ENCODE results near the gene PAIP2.
"Not testable (repeated sequence)": the region's sequence is repeated elsewhere in the genome, so short reads cannot be mapped to it uniquely, and the experiment has no call there.

The PAIP2 gene

DNA sequence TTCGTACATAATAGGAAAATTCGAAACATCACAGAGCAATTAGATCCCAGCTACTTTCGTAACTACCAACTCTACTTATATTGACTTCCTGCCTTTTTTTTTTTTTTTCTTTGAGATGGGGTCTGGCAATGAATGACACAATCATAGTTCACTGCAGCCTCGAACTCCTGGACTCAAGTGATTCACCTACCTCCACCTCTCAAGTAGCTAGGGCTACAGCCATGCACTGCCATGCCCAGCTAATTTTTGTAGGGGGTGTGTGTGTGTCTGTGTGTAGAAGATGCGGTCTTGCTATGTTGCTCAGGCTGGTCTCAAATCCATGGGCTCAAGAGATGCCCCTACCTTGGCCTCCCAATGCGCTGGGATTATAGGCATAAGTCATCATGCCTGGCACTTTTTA lies 5.8 kb upstream of the PAIP2 start:
- no peak for DNase-seq

DNA sequence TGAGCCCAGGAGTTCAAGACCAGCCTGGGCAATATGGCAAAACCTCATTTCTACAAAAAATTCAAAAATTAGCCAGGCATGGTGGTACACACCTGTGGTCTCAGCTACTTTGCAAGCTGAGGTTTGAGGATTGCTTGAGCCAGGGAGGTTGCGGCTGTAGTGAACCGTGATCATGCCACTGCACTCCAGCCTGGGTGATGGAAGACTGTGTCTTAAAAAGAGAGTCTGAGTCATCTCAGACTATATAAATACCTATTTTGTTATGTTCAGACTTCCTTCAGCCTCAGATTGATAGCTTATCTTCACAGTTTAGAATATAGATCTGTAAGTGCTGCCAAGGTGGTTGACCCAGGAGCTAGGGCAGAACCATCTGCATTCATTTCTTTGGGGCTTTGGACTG lies 1.6 kb upstream of the PAIP2 start:
- DNase-seq = no peak

GRCh38 chr5:139341187-139341688 lies 416 bp upstream of the PAIP2 start:
- DNase-seq = no peak

- DNase-seq = no peak
Observed at GRCh38 chr5:139342423-139342723, 719 bp downstream of the PAIP2 start.

- no peak for DNase-seq
Observed at GRCh38 chr5:139343476-139343875, 1.8 kb downstream of the PAIP2 start.

DNA sequence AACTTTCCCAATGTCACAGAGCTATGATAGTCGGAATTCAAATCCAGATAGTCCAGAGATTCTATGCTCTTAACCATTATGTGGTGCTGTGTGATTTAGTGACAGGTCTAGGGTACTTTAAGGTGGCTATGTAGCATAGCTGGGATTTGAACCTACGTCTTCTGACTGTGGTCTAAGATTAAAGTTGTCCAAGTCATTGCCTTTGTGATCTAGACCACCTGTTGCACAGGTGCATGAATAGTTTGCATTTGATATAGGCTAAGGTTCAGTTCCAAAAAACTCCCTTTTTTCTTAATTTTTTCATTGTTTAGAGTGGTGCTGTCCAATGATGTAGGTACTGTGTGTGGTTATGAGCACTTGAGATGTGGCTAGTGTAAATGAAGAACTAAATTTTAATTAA lies 2.5 kb downstream of the PAIP2 start:
- DNase-seq = no peak

- DNase-seq = not testable (repeated sequence)
Observed at GRCh38 chr5:139345442-139345841, 3.8 kb downstream of the PAIP2 start.

- not testable (repeated sequence) for DNase-seq
Observed at GRCh38 chr5:139347863-139348262, 6.2 kb downstream of the PAIP2 start.

- no peak for DNase-seq
Observed at GRCh38 chr5:139354186-139354585, 12.5 kb downstream of the PAIP2 start.

DNA sequence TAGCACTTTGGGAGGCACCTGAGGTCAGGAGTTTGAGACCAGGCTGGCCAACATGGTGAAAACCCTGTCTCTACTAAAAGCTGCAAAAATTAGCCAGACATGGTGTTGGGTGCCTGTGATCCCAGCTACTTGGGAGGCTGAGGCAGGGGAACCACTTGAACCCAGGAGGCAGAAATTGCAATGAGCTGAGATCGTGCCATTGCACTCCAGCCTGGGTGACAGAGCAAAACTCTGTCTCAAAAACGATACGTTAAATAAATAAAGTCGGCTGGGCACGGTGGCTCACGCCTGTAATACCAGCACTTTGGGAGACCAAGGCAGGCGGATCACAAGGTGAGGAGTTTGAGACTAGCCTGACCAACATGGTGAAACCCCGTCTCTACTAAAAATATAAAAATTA lies 14.2 kb downstream of the PAIP2 start:
- DNase-seq = not testable (repeated sequence)

DNA sequence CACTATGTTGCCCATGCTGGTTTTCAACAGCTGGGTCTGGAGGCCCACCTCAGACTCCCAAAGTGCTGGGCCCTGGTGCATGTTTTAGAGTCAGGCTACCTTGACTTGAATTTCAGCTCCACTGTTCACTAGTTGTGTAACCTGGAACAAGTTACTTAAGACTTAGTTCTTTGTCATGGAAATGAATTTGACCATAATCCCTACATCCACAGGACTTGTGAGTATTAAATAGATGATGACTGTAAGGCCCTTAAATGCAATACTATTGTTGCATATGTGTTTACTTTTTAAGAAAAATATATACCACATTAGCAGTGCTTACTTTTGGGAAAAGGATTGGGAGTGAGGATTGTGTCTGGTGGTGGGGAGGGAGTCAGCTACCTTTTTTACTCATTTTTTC lies 16.4 kb downstream of the PAIP2 start:
- no peak for DNase-seq

GRCh38 chr5:139360384-139360783 lies 18.7 kb downstream of the PAIP2 start:
- no peak for DNase-seq

DNA sequence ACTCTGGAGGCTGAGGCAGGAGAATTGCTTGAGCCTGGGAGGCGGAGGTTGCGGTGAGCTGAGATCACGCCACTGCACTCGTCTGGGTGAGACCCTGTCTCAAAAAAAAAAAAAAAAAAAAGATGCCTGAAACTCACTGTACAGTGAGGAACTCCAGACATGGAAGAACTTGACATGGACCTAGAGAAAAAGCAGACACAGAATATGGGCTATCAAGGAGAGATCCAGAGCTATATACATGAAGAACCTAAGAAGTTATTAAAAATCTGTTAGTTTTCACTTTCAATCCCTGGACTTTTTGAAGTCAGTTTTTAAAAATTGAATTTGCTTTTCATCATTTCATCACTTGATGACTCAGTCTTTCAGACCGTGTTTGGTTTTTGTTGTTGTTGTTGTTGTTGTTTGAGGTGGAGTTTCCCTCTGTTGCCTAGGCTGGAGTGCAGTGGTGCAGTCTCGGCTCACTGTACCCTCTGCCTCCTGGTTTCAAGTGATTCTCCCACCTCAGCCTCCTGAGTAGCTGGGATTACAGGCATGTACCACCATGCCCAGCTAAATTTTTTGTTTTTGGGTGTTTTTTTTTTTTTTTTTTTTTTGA lies 20.3 kb downstream of the PAIP2 start:
- DNase-seq = no peak

GRCh38 chr5:139363937-139364336 lies 22.3 kb downstream of the PAIP2 start:
- no peak for DNase-seq

DNA sequence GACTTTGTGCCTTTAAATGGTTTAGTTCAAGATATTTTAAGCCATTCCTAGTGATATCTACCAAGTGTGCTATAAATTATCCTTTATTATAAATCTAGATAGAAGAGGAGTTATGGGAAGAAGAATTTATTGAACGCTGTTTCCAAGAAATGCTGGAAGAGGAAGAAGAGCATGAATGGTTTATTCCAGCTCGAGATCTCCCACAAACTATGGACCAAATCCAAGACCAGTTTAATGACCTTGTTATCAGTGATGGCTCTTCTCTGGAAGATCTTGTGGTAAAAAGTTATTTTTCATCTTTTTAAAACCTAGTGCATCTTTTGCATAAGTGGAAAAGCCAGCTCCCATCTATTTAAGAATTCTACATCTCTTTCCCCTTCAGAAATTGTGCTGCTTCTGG lies 22.8 kb downstream of the PAIP2 start:
- DNase-seq = no peak

DNA sequence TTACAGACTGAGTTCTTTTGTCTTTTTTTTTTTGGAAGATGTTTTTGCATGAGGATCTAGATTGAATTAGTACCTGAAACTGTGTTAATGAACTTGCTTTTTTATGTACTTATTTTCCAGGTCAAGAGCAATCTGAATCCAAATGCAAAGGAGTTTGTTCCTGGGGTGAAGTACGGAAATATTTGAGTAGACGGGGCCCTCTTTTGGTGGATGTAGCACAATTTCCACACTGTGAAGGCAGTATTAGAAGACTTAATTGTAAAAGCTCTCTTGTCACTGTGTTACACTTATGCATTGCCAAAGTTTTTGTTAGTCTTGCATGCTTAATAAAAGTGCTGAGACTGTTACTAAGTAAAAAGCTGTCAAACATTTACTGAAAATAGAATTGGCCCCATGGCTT lies 27.0 kb downstream of the PAIP2 start:
- DNase-seq = no peak

GRCh38 chr5:139369181-139369580 lies 27.5 kb downstream of the PAIP2 start:
- no peak for DNase-seq

GRCh38 chr5:139371482-139372435 lies 30.1 kb downstream of the PAIP2 start:
- DNase-seq = no peak

DNA sequence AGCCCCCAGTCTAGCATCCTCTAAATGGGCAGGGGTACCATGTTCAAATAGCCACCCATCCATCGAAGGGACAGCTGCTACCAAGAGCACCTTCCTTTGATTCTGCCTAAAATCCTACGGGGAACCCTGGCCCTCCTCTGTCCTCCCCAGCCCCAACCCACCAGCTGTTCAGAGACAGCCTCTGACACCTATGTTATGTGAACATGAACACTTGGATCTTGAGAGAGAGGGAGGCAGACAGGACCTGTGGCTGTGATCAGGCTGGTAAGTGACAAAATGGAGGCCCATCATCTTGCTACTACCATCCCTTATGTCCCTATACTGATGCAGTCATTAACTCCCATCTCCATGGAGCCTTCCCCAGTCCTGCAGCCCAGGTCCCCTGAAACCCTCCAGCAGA lies 33.3 kb downstream of the PAIP2 start:
- no peak for DNase-seq

DNA sequence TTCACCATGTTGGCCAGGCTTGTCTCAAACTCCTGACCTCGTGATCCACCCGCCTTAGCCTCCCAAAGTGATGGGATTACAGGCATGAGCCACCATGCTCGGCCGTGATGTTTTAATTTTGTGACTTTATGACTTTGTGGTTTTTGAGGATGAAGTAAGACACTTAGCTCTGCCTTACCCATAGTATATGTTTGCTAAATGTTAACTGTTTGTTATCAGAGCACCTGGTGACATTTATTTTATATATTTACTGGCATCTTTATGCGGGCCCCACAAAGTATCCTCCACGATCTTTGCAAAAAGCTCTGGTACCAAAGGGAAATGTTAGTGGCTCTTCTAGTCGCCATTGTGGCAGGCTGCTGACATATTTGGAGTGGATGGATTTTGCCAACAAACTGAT lies 34.7 kb downstream of the PAIP2 start:
- no peak for DNase-seq

DNA sequence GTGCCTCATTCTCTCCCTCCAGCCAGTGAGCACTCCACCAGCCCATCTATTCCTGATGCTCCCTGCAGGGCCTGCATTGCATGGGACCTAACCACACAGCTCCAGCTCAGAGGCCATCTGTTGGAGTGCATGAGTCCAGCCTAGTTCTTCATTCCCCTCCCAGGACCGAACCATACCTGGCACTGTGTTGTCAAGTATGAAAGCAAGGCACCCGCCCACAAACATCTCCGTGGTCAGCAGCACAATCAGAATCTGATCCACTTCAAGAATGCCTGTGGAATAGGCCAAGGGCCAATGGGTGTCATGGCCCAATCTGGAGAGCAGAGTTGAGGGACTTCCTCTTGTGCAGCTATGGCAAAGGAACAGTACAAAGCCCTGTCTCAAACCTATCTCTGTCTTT lies 35.6 kb downstream of the PAIP2 start:
- DNase-seq = no peak

- DNase-seq = no peak
Observed at GRCh38 chr5:139378101-139378825, 36.6 kb downstream of the PAIP2 start.

- no peak for DNase-seq
Observed at GRCh38 chr5:139378941-139379361, 37.3 kb downstream of the PAIP2 start.
